Head of caudate nucleus (tissue), 42 donors: Measurements from ENCODE around the gene CCDC182.

Experiments
- DNase-seq, 42 donors: peaks; one replicate each; pipeline versions ENCODE4 v3.0.0 to v3.0.0-alpha.2; 2020 to 2021; ENCODE audit warnings: mixed read lengths in 7 of 42
- intact Hi-C: fragments of 100-400 bp; cut with DNase I; formaldehyde crosslinking; loops from one replicate; pipeline ENCODE4 v1.15.0; 2022

Gene CCDC182

GRCh38 chr17:57761887-57762286 is 16.8 kb upstream of the CCDC182 start:
- intact Hi-C loops: no loop called here
- DNase-seq: no peak

- no peak for DNase-seq
- intact Hi-C loops: no loop called here
These were observed 14.9 kb upstream of the CCDC182 start for GRCh38 chr17:57760046-57760445.

GRCh38 chr17:57758654-57759053 is 13.6 kb upstream of the CCDC182 start:
- intact Hi-C loops: no loop called here
- DNase-seq: no peak

- DNase-seq: no peak
- intact Hi-C loops: no loop called here
These were observed 12.6 kb upstream of the CCDC182 start for GRCh38 chr17:57757735-57758134.

GRCh38 chr17:57756951-57757350 is 11.9 kb upstream of the CCDC182 start:
- no peak for DNase-seq
- intact Hi-C loops: no loop called here

- intact Hi-C loops: no loop called here
- DNase-seq: no peak
These were observed 10.5 kb upstream of the CCDC182 start for GRCh38 chr17:57755480-57756070.

- DNase-seq: peak in 4 of 42 donors; percentile 10 to 34 (median 13)
- intact Hi-C loops: no loop called here
These were observed 7.2 kb upstream of the CCDC182 start for GRCh38 chr17:57752031-57752905.

- intact Hi-C loops: no loop called here
These were observed 6.4 kb upstream of the CCDC182 start for GRCh38 chr17:57751348-57751971.

GRCh38 chr17:57750895-57751294 is 5.8 kb upstream of the CCDC182 start:
- no peak for DNase-seq
- intact Hi-C loops: no loop called here

More at GRCh38 chr17:57751348-57751971, 6.4 kb upstream of the CCDC182 start:
- DNase-seq: no peak

- no peak for DNase-seq
- intact Hi-C loops: no loop called here
These were observed 5.2 kb upstream of the CCDC182 start for GRCh38 chr17:57750109-57750871.

- intact Hi-C loops: loop anchor here (10.0 kb wide), 2 partner anchors 505 to 625 kb away; no protein-coding TSS in a partner anchor
- no peak for DNase-seq
These were observed 4.6 kb upstream of the CCDC182 start for GRCh38 chr17:57749701-57750100.

GRCh38 chr17:57747221-57748017 is 2.3 kb upstream of the CCDC182 start:
- intact Hi-C loops: loop anchor here (10.0 kb wide), 2 partner anchors 503 to 623 kb away; no protein-coding TSS in a partner anchor
- DNase-seq: peak in 41 of 42 donors; percentile 18 to 84 (median 52)

GRCh38 chr17:57746221-57746620 is 1.1 kb upstream of the CCDC182 start:
- intact Hi-C loops: loop anchor here (10.0 kb wide), 2 partner anchors 501 to 621 kb away; no protein-coding TSS in a partner anchor
- DNase-seq: no peak

GRCh38 chr17:57744195-57745170 is 616 bp downstream of the CCDC182 start:
- peak in 2 of 42 donors; percentile 26 for DNase-seq
- intact Hi-C loops: loop anchor here (10.0 kb wide), 2 partner anchors 500 to 620 kb away; no protein-coding TSS in a partner anchor

- intact Hi-C loops: loop anchor here (10.0 kb wide), 2 partner anchors 495 to 615 kb away; no protein-coding TSS in a partner anchor
These were observed 4.9 kb downstream of the CCDC182 start for GRCh38 chr17:57740235-57740528.

GRCh38 chr17:57739402-57740234 is 5.5 kb downstream of the CCDC182 start:
- intact Hi-C loops: loop anchor here (10.0 kb wide), 2 partner anchors 495 to 615 kb away; no protein-coding TSS in a partner anchor
- DNase-seq: no peak

More at GRCh38 chr17:57740235-57740528, 4.9 kb downstream of the CCDC182 start:
- no peak for DNase-seq
